HepG2 (cell line): ENCODE measurements around the gene SLC50A1. TPM values are rescaled to one million over a fixed set of nuclear protein-coding genes. Genes with fewer than 3 reads are reported as not detected.

ENCODE experiments used
- ELF3 ChIP-seq: IDR thresholded peaks from 2 replicates; pipeline ENCODE4 v1.6.1; 2016; ENCODE audit warnings: missing genetic modification reagents, missing compliant biosample characterization
- FOXA3 ChIP-seq: IDR thresholded peaks from 2 replicates; pipeline ENCODE4 v1.6.1; 2016; ENCODE audit warnings: missing genetic modification reagents, missing compliant biosample characterization
- NCOR1 ChIP-seq: fragments of 200-600 bp; sonication (generic); IDR thresholded peaks from 2 replicates; pipeline ENCODE4 v1.7.0; 2017; ENCODE audit warnings: antibody characterized with exemption, low read length, borderline replicate concordance
- RAD21 ChIP-seq: fragments of 450-650 bp; formaldehyde crosslinking; IDR thresholded peaks from 2 replicates; pipeline ENCODE4 v1.5.0; 2020; ENCODE audit warnings: mild to moderate bottlenecking
- REPIN1 ChIP-seq: sonication (generic); formaldehyde crosslinking; IDR thresholded peaks from 2 replicates; pipeline ENCODE4 v1.8.0; 2022; ENCODE audit warnings: missing genetic modification reagents, low read depth, mild to moderate bottlenecking, borderline replicate concordance
- SETDB1 ChIP-seq: sonication (generic); formaldehyde crosslinking; IDR thresholded peaks from 2 replicates; pipeline ENCODE4 v1.5.1; 2020; ENCODE audit warnings: missing genetic modification reagents, mild to moderate bottlenecking, borderline replicate concordance
- TARDBP ChIP-seq: sonication (generic); formaldehyde crosslinking; IDR thresholded peaks from 2 replicates; pipeline ENCODE4 v1.8.0; 2022; ENCODE audit warnings: mild to moderate bottlenecking, missing genetic modification reagents
- TEAD2 ChIP-seq: sonication (generic); formaldehyde crosslinking; IDR thresholded peaks from 2 replicates; pipeline ENCODE4 v1.9.0; 2021; ENCODE audit warnings: missing genetic modification reagents
- ZNF724P ChIP-seq: sonication (generic); formaldehyde crosslinking; IDR thresholded peaks from 2 replicates; pipeline ENCODE4 v1.8.0; 2022; ENCODE audit warnings: missing genetic modification reagents, borderline replicate concordance
- ZNF746 ChIP-seq: sonication (generic); formaldehyde crosslinking; IDR thresholded peaks from 2 replicates; pipeline ENCODE4 v1.8.0; 2022; ENCODE audit warnings: mild to moderate bottlenecking, missing genetic modification reagents
- ZNF761 ChIP-seq: sonication (generic); formaldehyde crosslinking; conservative IDR thresholded peaks from 2 replicates; pipeline ENCODE4 v1.4.0; 2020; ENCODE audit warnings: mild to moderate bottlenecking, missing genetic modification reagents
- ZNF773 ChIP-seq: sonication (generic); formaldehyde crosslinking; IDR thresholded peaks from 2 replicates; pipeline ENCODE4 v1.4.0; 2020; ENCODE audit warnings: missing genetic modification reagents, borderline replicate concordance
- polyA plus RNA-seq, 8 experiments: library from polyadenylated mRNA; depleted of rRNA in 3 of 8; stranded (reverse) in 7 of 8; unstranded in 1 of 8; fragments of >200 nt; fragmentation: Illumina TruSeq in 4 of 8; extraction: Trizol in 4 of 8; gene quantifications; 2 replicates each; pipeline versions ENCODE4 v1.2.1 to v1.2.3, GENCODE V29; 2011 to 2016; ENCODE audit warnings: low read depth in 4 of 8, missing spikeins in 1 of 8, mixed read lengths in 1 of 8; ENCODE audit not compliant: insufficient read depth in 1 of 8
- total RNA-seq, 5 experiments: library from RNA; depleted of rRNA; stranded (reverse); fragments of >200 nt; fragmentation: Illumina TruSeq; extraction: Trizol; gene quantifications; 2 replicates each; pipeline ENCODE4 v1.2.3, GENCODE V29; 2016; ENCODE audit warnings: low read depth in 1 of 5
- TF ChIP-seq, protein P1 (sequence below): sonication (generic); formaldehyde crosslinking; IDR thresholded peaks from 2 replicates; pipeline ENCODE4 v1.4.0; 2020; ENCODE audit warnings: missing genetic modification reagents, borderline replicate concordance
- TF ChIP-seq, protein P2 (sequence below), 2 experiments: sonication (generic) in 1 of 2; formaldehyde crosslinking in 1 of 2; IDR thresholded peaks; 2 replicates each; pipeline versions ENCODE4 v1.6.1 to v1.9.0; 2014 to 2022; ENCODE audit warnings: antibody characterized with exemption in 1 of 2, borderline replicate concordance in 1 of 2, inconsistent platforms in 1 of 2, low read depth in 1 of 2, missing genetic modification reagents in 1 of 2
- TF ChIP-seq, protein P3 (sequence below): sonication (generic); formaldehyde crosslinking; IDR thresholded peaks from 2 replicates; pipeline ENCODE4 v1.4.0; 2020; ENCODE audit warnings: low read depth, mild to moderate bottlenecking, missing genetic modification reagents
- TF ChIP-seq, protein P4 (sequence below): sonication (generic); formaldehyde crosslinking; IDR thresholded peaks from 2 replicates; pipeline ENCODE4 v1.5.0; 2020; ENCODE audit warnings: missing genetic modification reagents, mild to moderate bottlenecking, borderline replicate concordance

SLC50A1 gene
- total and polyA plus RNA-seq, 2 of the 13 experiments (the other 11 are each of a cell fraction or from before 2014, with no cell fraction given), result 22.5 to 46.8 TPM

DNA sequence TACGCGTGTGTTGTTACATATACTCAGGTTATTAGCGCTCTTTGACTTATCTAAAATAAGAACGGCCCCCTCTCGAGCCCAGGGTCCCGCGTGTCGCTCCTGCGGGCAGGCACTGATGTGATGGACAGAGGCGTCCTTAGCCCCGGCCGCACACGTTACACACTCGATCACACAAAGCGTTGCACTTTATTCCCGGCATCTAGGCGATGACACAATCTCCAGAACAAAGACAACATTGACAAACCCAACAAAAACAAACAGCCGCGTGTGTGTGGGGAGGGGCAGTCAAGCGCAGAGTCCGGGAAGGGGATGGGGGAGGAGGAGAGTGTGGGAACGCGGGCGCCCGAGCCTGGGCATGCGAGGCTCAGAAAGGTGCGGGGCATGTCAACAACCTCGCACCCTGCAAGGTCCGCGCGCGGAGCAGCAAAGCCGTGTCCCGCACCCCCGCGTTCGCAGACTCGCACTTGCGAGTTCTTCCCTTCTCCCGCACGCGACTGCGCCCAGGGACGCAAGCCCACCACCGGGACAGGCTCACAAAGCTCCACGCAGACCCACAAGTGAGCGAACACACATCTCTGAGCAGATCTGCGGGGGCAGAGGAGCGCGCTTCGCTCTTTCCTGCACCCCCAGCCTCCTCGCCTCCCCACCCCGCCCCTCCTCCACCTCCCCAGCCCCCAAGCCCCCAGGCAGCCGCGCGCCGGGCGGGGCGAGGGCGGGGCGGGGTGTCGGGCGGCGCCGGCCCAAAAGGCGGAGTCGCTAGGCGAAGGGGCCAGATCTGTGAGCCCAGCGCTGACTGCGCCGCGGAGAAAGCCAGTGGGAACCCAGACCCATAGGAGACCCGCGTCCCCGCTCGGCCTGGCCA, 8.3 kb upstream of the SLC50A1 start, which contains the start of gene EFNA1 (continued):
- TF ChIP-seq, protein P1, sequence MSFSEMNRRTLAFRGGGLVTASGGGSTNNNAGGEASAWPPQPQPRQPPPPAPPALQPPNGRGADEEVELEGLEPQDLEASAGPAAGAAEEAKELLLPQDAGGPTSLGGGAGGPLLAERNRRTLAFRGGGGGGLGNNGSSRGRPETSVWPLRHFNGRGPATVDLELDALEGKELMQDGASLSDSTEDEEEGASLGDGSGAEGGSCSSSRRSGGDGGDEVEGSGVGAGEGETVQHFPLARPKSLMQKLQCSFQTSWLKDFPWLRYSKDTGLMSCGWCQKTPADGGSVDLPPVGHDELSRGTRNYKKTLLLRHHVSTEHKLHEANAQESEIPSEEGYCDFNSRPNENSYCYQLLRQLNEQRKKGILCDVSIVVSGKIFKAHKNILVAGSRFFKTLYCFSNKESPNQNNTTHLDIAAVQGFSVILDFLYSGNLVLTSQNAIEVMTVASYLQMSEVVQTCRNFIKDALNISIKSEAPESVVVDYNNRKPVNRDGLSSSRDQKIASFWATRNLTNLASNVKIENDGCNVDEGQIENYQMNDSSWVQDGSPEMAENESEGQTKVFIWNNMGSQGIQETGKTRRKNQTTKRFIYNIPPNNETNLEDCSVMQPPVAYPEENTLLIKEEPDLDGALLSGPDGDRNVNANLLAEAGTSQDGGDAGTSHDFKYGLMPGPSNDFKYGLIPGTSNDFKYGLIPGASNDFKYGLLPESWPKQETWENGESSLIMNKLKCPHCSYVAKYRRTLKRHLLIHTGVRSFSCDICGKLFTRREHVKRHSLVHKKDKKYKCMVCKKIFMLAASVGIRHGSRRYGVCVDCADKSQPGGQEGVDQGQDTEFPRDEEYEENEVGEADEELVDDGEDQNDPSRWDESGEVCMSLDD, result peak; percentile 46; the same call in 1 of the 2 replicates
- TF ChIP-seq RAD21 (CRISPR knock-in tag) (peak; percentile 18), ZNF724P (no peak; the same call in 1 of the 2 replicates), REPIN1 (CRISPR knock-in tag) (peak; percentile 68), NCOR1 (peak; percentile 97), ZNF746 (CRISPR knock-in tag) (peak; percentile 99), ZNF773 (CRISPR knock-in tag) (no peak), SETDB1 (CRISPR knock-in tag) (no peak), TARDBP (CRISPR knock-in tag) (peak; percentile 94), FOXA3 (CRISPR knock-in tag) (peak; percentile 96), ELF3 (CRISPR knock-in tag) (peak; percentile 43; the same call in 1 of the 2 replicates), ZNF761 (CRISPR knock-in tag) (no peak; the same call in 1 of the 2 replicates), TEAD2 (no peak)
- TF ChIP-seq, protein P2, sequence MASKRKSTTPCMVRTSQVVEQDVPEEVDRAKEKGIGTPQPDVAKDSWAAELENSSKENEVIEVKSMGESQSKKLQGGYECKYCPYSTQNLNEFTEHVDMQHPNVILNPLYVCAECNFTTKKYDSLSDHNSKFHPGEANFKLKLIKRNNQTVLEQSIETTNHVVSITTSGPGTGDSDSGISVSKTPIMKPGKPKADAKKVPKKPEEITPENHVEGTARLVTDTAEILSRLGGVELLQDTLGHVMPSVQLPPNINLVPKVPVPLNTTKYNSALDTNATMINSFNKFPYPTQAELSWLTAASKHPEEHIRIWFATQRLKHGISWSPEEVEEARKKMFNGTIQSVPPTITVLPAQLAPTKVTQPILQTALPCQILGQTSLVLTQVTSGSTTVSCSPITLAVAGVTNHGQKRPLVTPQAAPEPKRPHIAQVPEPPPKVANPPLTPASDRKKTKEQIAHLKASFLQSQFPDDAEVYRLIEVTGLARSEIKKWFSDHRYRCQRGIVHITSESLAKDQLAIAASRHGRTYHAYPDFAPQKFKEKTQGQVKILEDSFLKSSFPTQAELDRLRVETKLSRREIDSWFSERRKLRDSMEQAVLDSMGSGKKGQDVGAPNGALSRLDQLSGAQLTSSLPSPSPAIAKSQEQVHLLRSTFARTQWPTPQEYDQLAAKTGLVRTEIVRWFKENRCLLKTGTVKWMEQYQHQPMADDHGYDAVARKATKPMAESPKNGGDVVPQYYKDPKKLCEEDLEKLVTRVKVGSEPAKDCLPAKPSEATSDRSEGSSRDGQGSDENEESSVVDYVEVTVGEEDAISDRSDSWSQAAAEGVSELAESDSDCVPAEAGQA (IDR thresholded peaks at IDR 0.05; ENCODE audit: low read depth), result peak; percentile 58; the same call in 1 of the 2 replicates
- TF ChIP-seq, protein P2 (CRISPR knock-in tag; IDR thresholded peaks at IDR 0.05; ENCODE audit: borderline replicate concordance), result no peak
- TF ChIP-seq, protein P3, sequence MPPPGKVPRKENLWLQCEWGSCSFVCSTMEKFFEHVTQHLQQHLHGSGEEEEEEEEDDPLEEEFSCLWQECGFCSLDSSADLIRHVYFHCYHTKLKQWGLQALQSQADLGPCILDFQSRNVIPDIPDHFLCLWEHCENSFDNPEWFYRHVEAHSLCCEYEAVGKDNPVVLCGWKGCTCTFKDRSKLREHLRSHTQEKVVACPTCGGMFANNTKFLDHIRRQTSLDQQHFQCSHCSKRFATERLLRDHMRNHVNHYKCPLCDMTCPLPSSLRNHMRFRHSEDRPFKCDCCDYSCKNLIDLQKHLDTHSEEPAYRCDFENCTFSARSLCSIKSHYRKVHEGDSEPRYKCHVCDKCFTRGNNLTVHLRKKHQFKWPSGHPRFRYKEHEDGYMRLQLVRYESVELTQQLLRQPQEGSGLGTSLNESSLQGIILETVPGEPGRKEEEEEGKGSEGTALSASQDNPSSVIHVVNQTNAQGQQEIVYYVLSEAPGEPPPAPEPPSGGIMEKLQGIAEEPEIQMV (CRISPR knock-in tag), result peak; percentile 66; the same call in 1 of the 2 replicates
- TF ChIP-seq, protein P4, sequence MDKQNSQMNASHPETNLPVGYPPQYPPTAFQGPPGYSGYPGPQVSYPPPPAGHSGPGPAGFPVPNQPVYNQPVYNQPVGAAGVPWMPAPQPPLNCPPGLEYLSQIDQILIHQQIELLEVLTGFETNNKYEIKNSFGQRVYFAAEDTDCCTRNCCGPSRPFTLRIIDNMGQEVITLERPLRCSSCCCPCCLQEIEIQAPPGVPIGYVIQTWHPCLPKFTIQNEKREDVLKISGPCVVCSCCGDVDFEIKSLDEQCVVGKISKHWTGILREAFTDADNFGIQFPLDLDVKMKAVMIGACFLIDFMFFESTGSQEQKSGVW (CRISPR knock-in tag), result no peak
